ENCODE results near the gene ZP3.
"Not testable (repeated sequence)": the region's sequence is repeated elsewhere in the genome, so short reads cannot be mapped to it uniquely, and the experiment has no call there.

ZP3 gene

DNA sequence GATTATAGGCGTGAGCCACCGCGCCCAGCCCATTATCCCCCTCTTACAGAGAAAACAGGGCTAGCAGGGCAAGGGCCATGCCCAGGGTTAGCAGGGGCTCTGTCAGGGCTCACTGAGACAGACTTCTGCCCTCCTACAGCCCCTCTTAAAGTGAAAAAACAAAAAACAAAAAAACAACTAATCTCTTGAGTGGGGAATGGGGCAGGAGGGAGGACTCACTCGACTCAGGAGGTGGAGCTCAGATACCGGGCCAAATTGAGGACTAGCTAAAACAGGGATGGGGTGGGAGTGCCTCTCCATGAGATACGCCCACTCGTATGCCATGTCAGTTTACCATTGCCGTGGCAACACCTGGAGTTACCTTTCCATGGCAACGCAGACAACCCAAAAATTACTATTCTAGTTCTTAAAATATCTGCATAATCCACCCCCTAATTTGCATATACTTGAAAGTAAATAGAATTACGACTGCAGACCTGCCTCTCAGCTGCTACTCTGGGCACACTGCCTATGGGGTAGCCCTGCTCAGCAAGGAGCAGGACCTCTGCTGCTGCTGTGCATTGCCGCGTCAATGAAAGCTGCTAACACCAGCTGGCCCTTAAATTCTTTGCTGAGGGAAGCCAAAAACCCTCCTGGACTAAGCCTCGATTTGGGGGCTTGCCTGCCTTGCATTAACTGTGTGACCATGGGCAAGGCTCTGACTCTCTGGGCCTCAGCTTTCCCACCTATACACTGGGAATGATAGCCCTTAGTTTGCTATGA, 28.6 kb upstream of the ZP3 start:
- Mint-ChIP-seq H3K27ac (no peak overlapping the region), H3K4me3 (no peak overlapping the region), H3K9me3 (no peaks in the 10 kb centered on the region), H3K27me3 (no peaks in the 10 kb centered on the region), H3K4me1 (peaks cover 11% of the 10 kb centered on the region), H3K36me3 (no peaks in the 10 kb centered on the region)
- DNase-seq (ENCODE audit: low spot score in 2 of 2) = no peak
- no peak for ATAC-seq (ENCODE audit: low read depth)

DNA sequence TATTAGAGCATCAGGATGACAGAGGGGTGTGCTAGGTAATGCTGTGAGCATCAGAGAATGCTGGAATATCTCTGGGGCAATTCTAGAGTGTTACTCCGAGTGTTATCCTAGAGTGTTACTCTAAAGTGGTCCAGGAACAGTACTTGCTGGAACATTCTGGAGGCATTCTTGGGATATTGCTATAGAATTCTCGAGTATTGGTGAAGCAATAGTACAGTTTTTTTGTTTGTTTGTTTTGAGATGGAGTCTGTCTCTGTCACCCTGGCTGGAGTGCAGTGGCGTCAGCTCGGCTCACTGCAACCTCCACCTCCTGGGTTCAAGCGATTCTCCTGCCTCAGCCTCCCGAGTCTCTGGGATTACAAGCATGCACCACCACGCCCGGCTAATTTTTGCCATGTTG, 27.9 kb upstream of the ZP3 start:
- Mint-ChIP-seq H3K4me1 (peaks cover 11% of the 10 kb centered on the region), H3K9me3 (no peaks in the 10 kb centered on the region), H3K36me3 (no peaks in the 10 kb centered on the region)

DNA sequence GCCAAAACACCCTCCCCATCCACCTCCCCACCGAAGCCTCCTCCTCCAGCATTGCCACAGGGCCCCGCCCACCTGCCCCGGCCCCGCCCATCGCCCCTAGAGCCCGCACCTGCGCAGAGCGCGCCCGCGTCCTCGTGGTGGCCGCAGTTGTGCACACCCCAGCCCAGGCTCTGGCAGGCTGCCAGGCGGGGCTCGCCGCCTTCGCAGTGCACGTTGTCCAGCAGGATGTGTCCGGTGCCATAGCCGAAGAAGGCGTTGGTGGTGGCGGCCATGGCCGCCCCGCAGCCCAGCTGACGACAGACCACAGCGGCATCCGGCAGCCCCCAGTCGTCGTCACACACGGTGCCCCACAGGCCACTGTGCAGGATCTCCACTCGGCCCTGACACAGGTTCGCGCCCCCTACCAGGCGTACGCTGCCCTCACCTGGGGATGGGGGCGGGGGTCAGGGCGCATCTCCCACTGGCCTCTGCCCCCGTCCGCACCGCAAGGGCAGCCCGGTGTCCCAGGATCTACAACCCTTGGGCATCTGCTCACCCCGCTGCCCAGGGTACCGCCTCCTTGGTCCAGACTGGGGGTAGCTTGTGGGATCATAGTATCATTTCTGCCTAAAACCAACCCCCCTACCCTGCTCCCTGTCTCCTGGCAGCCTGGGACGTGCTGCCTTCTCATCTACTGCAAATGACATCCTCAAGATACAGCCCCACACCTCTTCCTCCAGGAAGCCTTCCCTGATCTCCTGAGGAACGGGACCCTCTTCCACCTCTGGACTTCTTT, 27.2 kb upstream of the ZP3 start:
- Mint-ChIP-seq H3K27me3 (no peaks in the 10 kb centered on the region), H3K4me1 (peaks cover 11% of the 10 kb centered on the region), H3K9me3 (no peaks in the 10 kb centered on the region), H3K36me3 (no peaks in the 10 kb centered on the region), H3K27ac (no peak overlapping the region), H3K4me3 (peak overlapping the region; percentile 86)
- DNase-seq (ENCODE audit: low spot score in 2 of 2) = peak; percentile 60 to 61
- peak; percentile 50 for ATAC-seq (ENCODE audit: low read depth)

More for the DNA sequence above, 27.9 kb upstream of the ZP3 start:
- ATAC-seq (ENCODE audit: low read depth) = no peak
- no peak for DNase-seq (ENCODE audit: low spot score in 2 of 2)
- Mint-ChIP-seq H3K27ac (no peak overlapping the region), H3K4me3 (peak overlapping the region; percentile 86), H3K27me3 (no peaks in the 10 kb centered on the region)

DNA sequence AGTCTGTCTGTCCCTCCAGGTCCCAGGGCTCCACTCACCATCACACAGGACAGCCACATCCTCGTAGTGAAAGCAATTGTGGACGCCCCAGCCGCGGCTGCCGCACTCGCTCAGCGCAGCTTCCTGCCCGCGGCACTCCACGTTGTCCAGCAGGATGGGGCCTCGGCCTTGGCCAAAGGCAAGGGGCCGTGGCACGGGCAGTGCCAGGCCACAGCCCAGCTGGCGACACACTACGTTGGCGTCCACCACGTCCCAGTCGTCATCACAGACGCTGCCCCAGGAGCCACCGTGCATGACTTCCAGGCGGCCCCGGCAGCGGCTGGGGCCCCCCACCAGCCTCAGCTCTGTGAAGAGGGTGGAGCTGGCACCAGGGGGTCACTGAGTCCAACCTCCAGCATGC, 24.5 kb upstream of the ZP3 start:
- no peak overlapping the region for H3K4me3 Mint-ChIP-seq
- no peak overlapping the region for H3K27ac Mint-ChIP-seq
- no peaks in the 10 kb centered on the region for H3K27me3 Mint-ChIP-seq
- DNase-seq (ENCODE audit: low spot score in 2 of 2) = no peak
- no peaks in the 10 kb centered on the region for H3K9me3 Mint-ChIP-seq
- ATAC-seq (ENCODE audit: low read depth) = no peak
- no peaks in the 10 kb centered on the region for H3K36me3 Mint-ChIP-seq
- peaks cover 13% of the 10 kb centered on the region for H3K4me1 Mint-ChIP-seq

DNA sequence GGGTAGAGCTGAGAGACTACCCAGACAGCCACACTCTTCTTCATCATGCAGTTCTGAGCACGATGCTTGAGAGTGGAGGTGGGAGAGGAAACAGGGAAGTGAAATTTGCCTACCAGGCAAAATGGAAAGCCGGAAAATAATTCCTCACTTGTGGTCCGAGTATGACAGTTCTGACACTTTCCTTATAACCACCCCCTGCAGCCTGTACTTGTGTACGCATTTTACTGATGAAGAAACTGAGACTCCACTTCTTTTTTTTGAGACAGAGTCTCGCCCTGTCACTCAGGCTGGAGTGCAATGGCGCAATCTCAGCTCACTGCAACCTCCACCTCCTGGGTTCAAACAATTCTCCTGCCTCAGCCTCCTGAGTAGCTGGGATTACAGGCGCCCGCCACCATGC, 21.7 kb upstream of the ZP3 start:
- not testable (repeated sequence) for H3K9me3 Mint-ChIP-seq; ATAC-seq (ENCODE audit: low read depth); H3K36me3 Mint-ChIP-seq; H3K4me1 Mint-ChIP-seq; H3K27ac Mint-ChIP-seq; H3K4me3 Mint-ChIP-seq; DNase-seq (ENCODE audit: low spot score in 2 of 2); H3K27me3 Mint-ChIP-seq

DNA sequence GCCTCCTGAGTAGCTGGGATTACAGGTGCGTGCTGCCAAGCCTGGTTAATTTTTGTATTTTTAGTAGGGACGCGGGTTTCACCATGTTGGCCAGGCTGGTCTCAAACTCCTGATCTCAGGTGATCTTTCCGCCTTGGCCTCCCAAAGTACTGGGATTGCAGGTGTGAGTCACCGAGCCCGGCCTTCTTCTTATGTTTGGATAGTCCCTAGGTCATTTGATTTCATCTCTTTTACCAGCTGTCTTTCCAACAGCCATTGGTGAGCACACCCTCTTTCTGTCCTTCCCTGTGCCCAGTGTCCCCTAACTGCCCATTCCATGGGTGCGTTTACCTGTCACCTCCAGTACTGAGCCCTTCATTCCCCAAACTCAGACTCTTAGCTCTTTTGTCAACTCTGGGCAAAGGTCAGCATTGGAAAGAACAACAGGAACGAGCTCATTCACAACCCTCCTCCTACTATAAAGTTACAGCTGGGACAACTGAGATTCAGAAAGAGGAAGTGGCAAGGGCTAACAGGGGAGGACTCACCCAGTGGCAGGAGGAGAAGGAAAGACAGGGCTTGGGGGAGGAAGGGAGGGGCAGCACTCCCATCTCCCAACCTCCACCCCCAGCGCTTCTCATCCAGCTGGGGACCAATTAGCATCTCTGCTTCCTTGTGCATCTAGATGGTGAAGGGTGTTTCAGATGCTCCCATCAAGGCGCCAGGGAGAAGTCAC, 20.8 kb upstream of the ZP3 start:
- no peaks in the 10 kb centered on the region for H3K36me3 Mint-ChIP-seq
- no peak overlapping the region for H3K4me3 Mint-ChIP-seq
- DNase-seq (ENCODE audit: low spot score in 2 of 2) = no peak
- peak; percentile 67 for ATAC-seq (ENCODE audit: low read depth)
- no peaks in the 10 kb centered on the region for H3K27me3 Mint-ChIP-seq
- no peaks in the 10 kb centered on the region for H3K9me3 Mint-ChIP-seq
- peak overlapping the region; percentile 32 for H3K27ac Mint-ChIP-seq
- H3K4me1 Mint-ChIP-seq = peaks cover 6% of the 10 kb centered on the region

DNA sequence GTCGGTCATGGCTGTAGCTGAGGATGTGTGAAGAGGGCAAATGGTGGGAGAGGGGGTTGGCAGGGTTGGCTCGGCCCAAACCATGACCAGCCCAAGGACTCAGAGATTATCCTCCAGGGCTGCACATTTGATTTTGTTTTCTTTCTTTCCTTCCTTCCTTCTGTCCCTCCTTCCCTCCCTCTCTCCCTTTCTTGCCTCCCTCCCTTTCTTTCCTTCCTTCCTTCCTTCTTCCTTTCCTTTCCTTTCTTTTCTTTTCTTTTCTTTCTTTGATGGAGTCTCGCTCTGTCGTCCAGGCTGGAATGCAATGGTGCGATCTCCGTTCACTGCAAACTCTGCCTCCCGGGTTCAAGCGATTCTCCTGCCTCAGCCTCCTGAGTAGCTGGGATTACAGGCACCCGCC, 19.0 kb upstream of the ZP3 start:
- H3K4me1 Mint-ChIP-seq = peaks cover 6% of the 10 kb centered on the region
- H3K36me3 Mint-ChIP-seq = no peaks in the 10 kb centered on the region
- no peak for DNase-seq (ENCODE audit: low spot score in 2 of 2)
- H3K9me3 Mint-ChIP-seq = no peaks in the 10 kb centered on the region
- no peaks in the 10 kb centered on the region for H3K27me3 Mint-ChIP-seq
- no peak for ATAC-seq (ENCODE audit: low read depth)
- H3K27ac Mint-ChIP-seq = no peak overlapping the region
- H3K4me3 Mint-ChIP-seq = no peak overlapping the region

DNA sequence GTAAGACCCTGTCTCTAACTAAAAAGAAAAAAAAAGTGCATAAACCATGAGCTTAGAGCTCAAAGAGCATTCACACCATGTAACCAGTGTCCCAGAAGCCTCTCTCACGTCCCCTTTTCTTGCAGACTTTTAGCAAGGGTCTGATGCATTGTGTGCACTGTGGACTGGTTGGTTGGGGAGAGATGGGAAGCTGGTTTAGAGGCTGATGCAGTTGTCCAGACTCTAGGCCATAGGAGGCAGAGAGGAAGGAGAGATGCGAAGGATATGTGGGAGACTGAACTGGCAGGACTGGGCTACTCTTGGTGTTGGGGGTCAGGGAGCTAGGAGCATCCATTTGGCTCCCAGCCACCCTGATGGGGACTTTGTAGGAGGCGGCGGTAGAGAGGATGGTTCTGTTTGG, 17.0 kb upstream of the ZP3 start:
- no peak overlapping the region for H3K4me3 Mint-ChIP-seq
- peaks cover 6% of the 10 kb centered on the region for H3K4me1 Mint-ChIP-seq
- H3K27ac Mint-ChIP-seq = no peak overlapping the region
- peaks cover 2% of the 10 kb centered on the region for H3K27me3 Mint-ChIP-seq
- ATAC-seq (ENCODE audit: low read depth) (no peak), DNase-seq (ENCODE audit: low spot score in 2 of 2) (no peak)
- H3K36me3 Mint-ChIP-seq = no peaks in the 10 kb centered on the region
- H3K9me3 Mint-ChIP-seq = no peaks in the 10 kb centered on the region

DNA sequence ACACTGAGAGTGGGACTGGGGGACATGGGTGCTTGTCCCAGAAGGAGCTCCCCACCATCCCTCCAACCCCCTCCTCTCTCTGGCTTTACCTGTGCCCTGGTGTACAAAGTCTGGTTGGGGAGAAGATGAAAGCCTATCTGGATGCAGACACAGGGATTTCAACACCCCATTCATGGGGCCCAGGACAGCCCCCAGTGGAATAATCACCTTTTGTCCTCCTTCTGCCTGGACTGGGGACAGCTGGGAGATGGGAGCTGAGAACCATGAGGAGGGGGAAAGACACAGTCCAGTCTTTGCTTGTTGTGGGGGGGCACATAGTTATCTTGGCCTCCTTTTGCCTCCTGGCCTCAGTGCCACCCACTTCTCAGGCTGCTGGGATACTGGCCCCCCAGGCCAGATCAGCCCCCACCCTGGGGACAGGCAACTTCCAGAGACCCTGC, 16.6 kb upstream of the ZP3 start:
- Mint-ChIP-seq H3K36me3 (no peaks in the 10 kb centered on the region), H3K4me3 (no peak overlapping the region), H3K4me1 (peaks cover 6% of the 10 kb centered on the region), H3K9me3 (no peaks in the 10 kb centered on the region), H3K27me3 (peaks cover 2% of the 10 kb centered on the region), H3K27ac (no peak overlapping the region)
- ATAC-seq (ENCODE audit: low read depth) = no peak
- DNase-seq (ENCODE audit: low spot score in 2 of 2) = no peak

DNA sequence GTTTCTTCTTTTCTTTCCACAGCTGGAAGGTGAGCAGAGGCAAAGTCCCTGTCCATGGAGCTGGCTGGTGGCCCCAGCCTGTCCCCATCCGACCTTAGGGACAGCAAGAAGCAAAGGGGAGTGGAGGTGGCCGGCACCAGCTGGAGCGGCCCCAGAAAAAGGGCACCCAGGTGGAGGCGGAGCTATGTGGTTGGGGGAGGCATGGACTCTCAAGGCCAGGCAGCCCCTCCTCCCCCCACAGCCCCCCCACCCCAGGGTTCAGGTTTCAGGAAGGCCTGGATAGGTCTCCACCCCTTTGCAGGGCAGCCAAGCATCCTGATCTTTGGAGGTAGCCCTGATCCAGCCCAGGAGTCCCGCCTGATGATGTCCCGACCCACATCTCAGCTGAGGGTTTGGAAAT, 15.2 kb upstream of the ZP3 start, which contains the start of gene SSC4D:
TSS of gene SSC4D (minus strand) at position 161 of the 400 bp plus-strand sequence. CDS start 5,258 bp downstream, outside the sequence.
- Mint-ChIP-seq H3K4me1 (no peaks in the 10 kb centered on the region), H3K27ac (no peak within 1 kb of the TSS), H3K4me3 (no peak within 1 kb of the TSS), H3K27me3 (peaks cover 2% of the 10 kb centered on the region), H3K36me3 (no peaks in the 10 kb centered on the region), H3K9me3 (no peaks in the 10 kb centered on the region)
- ATAC-seq (ENCODE audit: low read depth) = no peak
- no peak for DNase-seq (ENCODE audit: low spot score in 2 of 2)

DNA sequence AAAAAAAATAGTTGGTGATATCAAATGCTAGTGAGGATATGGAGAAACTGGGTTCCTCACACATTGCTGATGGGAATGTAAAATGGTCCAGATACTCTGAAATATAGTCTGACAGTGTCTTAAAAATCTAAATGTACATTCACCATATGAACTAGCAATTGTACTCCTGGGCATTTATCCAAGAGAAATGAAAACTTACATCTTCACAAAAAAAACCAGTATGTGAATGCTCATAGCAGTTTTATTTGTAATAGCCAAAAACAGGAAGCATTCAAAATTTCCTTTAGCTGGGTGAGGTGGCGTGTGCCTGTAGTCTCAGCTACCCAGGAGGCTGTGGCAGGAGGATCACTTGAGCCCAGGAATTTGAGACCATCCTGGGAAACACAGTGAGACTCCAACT, 13.1 kb upstream of the ZP3 start:
- H3K36me3 Mint-ChIP-seq = no peaks in the 10 kb centered on the region
- H3K4me1 Mint-ChIP-seq = no peaks in the 10 kb centered on the region
- no peak overlapping the region for H3K27ac Mint-ChIP-seq
- ATAC-seq (ENCODE audit: low read depth) (no peak), DNase-seq (ENCODE audit: low spot score in 2 of 2) (no peak)
- no peaks in the 10 kb centered on the region for H3K9me3 Mint-ChIP-seq
- no peak overlapping the region for H3K4me3 Mint-ChIP-seq
- H3K27me3 Mint-ChIP-seq = peaks cover 2% of the 10 kb centered on the region

DNA sequence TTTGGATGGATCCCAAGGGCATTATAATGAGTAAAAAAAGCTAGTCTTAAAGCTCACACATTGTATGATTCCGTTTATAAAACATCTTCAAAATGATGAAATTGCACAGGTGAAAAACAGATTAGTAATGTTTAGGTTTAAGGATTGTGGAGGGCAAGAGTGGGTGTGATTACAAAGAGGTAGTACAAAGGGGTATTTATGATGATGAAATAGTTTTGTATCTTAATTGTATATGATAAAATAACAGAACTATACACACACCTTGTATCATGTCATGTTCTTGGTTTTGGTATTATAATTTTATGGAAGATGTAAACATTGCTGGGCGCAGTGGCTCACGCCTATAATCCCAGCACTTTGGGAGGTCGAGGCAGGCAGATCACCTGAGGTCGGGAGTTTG, 12.5 kb upstream of the ZP3 start:
- H3K36me3 Mint-ChIP-seq = no peaks in the 10 kb centered on the region
- H3K4me3 Mint-ChIP-seq = no peak overlapping the region
- no peak overlapping the region for H3K27ac Mint-ChIP-seq
- no peaks in the 10 kb centered on the region for H3K4me1 Mint-ChIP-seq
- no peak for ATAC-seq (ENCODE audit: low read depth)
- no peaks in the 10 kb centered on the region for H3K9me3 Mint-ChIP-seq
- no peak for DNase-seq (ENCODE audit: low spot score in 2 of 2)
- H3K27me3 Mint-ChIP-seq = peaks cover 2% of the 10 kb centered on the region

DNA sequence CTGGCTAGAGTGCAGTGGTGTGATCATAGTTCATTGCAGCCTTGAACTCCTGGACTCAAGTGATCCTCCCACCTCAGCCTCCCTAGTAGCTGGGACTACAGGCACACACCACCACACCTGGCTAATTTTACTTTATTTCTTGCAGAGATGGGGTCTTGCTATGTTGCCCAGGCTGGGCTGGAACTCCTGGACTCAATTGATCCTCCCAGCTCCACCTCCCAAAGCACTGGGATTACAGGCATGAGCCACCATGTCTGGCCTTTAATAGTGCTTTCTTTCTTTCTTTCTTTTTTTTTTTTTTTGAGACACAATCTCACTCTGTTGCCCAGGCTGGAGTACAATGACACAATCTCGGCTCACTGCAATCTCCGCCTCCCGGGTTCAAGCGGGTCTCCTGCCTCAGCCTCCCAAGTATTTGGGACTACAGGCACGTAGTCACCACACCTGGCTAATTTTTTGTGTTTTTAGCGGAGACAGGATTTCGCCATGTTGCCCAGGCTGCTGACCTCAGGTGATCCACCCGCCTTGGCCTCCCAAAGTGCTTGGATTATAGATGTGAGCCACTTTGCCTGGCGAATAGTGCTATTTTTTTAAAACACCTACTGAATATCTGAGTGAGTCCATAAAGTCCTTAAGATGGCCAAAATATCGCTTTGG, 7.0 kb upstream of the ZP3 start:
- H3K4me3 Mint-ChIP-seq; H3K36me3 Mint-ChIP-seq; H3K9me3 Mint-ChIP-seq; H3K27ac Mint-ChIP-seq; H3K27me3 Mint-ChIP-seq; ATAC-seq (ENCODE audit: low read depth); H3K4me1 Mint-ChIP-seq; DNase-seq (ENCODE audit: low spot score in 2 of 2): not testable (repeated sequence)

DNA sequence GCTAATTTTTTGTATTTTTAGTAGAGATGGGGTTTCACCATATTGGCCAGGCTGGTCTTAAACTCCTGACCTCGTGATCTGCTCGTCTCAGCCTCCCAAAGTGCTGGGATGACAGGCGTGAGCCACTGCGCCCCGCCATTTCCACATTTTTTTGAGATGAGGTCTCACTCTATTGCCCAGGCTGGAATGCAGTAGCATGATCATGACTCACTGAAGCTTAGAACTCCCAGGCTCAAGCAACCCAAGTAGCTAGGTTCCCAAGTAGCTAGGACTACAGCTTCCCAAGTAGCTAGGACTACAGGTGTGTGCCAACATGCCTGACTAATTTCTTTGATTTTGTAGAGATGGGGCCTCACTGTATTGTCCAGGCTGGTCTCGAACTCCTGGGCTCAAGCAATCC, 3.7 kb upstream of the ZP3 start:
- not testable (repeated sequence) for H3K27ac Mint-ChIP-seq; ATAC-seq (ENCODE audit: low read depth); H3K4me3 Mint-ChIP-seq; H3K9me3 Mint-ChIP-seq; H3K36me3 Mint-ChIP-seq; H3K4me1 Mint-ChIP-seq; DNase-seq (ENCODE audit: low spot score in 2 of 2)
- H3K27me3 Mint-ChIP-seq = peaks cover 10% of the 10 kb centered on the region
